Activated CD4-positive, alpha-beta T cell treated with anti-CD3 and anti-CD28 coated beads, Interleukin-2, amount 50 U/mL, for 1 hour (primary cell): ENCODE results near the gene GID4.

Source experiments
- DNase-seq: peaks from one replicate; pipeline ENCODE4 v3.0.0-alpha.2; 2020

GID4 gene

GRCh38 chr17:18018411-18018921 is 20.7 kb upstream of the GID4 start:
- DNase-seq = no peak

- DNase-seq = no peak
These were observed 19.4 kb upstream of the GID4 start for GRCh38 chr17:18019838-18020154.

- no peak for DNase-seq
These were observed 18.2 kb upstream of the GID4 start for GRCh38 chr17:18020971-18021370.

GRCh38 chr17:18021372-18021771 is 17.8 kb upstream of the GID4 start:
- DNase-seq = no peak

- DNase-seq = no peak
These were observed 13.8 kb upstream of the GID4 start for GRCh38 chr17:18025241-18025944.

GRCh38 chr17:18025945-18026776 is 13.0 kb upstream of the GID4 start:
- DNase-seq = no peak

- no peak for DNase-seq
These were observed 11.9 kb upstream of the GID4 start for GRCh38 chr17:18027280-18027679.

GRCh38 chr17:18028114-18028951 is 10.9 kb upstream of the GID4 start:
- DNase-seq = no peak

GRCh38 chr17:18028952-18029540 is 10.2 kb upstream of the GID4 start:
- DNase-seq = no peak

GRCh38 chr17:18031955-18032354 is 7.3 kb upstream of the GID4 start:
- no peak for DNase-seq

- DNase-seq = peak; percentile 30
These were observed 5.6 kb upstream of the GID4 start for GRCh38 chr17:18033442-18034099.

GRCh38 chr17:18035704-18036103 is 3.5 kb upstream of the GID4 start:
- DNase-seq = no peak

GRCh38 chr17:18037486-18037885 is 1.7 kb upstream of the GID4 start:
- no peak for DNase-seq

GRCh38 chr17:18038149-18038850 is 908 bp upstream of the GID4 start:
- DNase-seq = no peak

GRCh38 chr17:18039535-18040260 is 490 bp downstream of the GID4 start:
- no peak for DNase-seq

- no peak for DNase-seq
These were observed 1.2 kb downstream of the GID4 start for GRCh38 chr17:18040261-18040858.

GRCh38 chr17:18041776-18042175 is 2.6 kb downstream of the GID4 start:
- DNase-seq = no peak

- no peak for DNase-seq
These were observed 3.8 kb downstream of the GID4 start for GRCh38 chr17:18042983-18043382.

- no peak for DNase-seq
These were observed 4.3 kb downstream of the GID4 start for GRCh38 chr17:18043491-18043890.

- no peak for DNase-seq
These were observed 5.4 kb downstream of the GID4 start for GRCh38 chr17:18044609-18045008.
